Measurements from ENCODE around the gene MYL5.

- TF ChIP-seq GATA2 (IDR thresholded peaks at IDR 0.05; ENCODE audit: low read depth, low read length) (no peak), GATA3 (IDR thresholded peaks at IDR 0.05; ENCODE audit: low read depth, low read length) (no peak)
Measured at GRCh38 chr4:729336-730315, 55.3 kb downstream of the MYL5 start.
